ENCODE data around the gene CFI.

CFI gene

DNA sequence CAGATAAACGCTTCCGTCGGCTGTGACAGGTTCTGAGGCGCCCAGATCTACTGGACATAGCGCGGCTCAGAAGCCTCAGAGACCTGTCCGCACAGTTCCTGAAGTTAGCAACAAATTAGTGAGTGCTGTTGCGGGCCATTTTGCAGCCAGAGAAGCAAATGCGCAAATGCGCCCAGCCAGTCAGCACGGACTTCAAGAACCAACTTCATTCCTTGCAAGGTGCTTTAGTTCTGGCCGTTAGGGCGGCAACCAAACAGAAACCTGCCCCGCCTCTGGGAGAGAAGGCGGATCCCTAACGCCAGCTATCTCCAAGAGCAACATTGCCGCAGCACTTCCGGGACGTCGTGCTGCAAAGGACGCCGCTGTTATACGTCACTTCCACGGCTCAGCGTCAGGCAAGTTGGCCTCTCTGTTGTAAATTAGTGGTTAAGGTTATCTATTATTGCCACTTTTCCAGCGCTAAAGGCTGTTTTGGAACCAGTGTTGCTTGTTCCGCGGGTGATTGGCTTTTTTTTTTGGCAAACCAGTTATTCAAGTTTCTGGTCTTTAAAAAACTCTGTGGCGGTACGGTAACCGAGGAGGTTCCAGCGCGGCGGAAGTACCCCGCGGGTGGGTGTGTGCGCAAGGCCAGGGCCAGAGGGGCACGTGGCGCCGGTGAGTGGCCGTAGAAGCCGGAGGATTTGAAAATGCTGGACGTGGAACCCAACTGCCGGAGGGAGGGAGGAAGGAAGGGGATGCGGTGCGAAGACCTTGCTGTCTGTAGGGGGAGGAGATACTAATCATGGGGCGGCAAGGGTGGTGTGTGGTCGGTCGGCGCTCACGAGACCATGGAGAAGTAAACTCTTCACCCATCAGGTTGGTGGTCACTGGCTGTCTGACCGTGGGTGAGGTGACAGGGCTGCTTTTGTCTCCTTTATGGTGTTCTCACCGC is 13.6 kb upstream of the CFI start, which contains the start of gene GAR1:
TSS of gene GAR1 (plus strand) at position 612 of the 931 bp plus-strand sequence. CDS start 403 bp downstream, outside the sequence.
- TF ChIP-seq GATA3 (IDR thresholded peaks at IDR 0.05; ENCODE audit: low read depth, low read length), result no peak
- peak; percentile 14; the same call in 1 of the 2 replicates for TF ChIP-seq GATA2 (IDR thresholded peaks at IDR 0.05; ENCODE audit: low read depth, low read length)

DNA sequence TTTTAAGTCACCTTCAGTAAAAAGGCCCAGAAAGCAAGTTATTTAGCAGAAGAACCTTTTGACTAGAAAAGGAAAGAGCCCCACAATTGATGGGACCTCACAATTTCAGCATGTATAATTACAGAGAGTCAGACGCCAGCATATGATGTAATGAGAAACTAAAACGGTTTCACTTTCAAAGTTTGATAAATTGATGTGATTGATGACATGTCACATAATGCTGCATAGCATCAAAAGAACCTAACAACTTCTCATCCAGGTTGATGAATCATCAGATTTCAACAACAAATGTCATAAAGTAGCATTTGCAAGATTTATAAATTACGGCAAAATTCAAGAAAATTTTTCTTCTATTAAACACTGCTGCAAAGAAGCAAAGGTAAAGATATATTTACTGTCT is 9.9 kb upstream of the CFI start:
- TF ChIP-seq GATA2 (IDR thresholded peaks at IDR 0.05; ENCODE audit: low read depth, low read length), result no peak
- TF ChIP-seq GATA3 (IDR thresholded peaks at IDR 0.05; ENCODE audit: low read depth, low read length), result no peak

DNA sequence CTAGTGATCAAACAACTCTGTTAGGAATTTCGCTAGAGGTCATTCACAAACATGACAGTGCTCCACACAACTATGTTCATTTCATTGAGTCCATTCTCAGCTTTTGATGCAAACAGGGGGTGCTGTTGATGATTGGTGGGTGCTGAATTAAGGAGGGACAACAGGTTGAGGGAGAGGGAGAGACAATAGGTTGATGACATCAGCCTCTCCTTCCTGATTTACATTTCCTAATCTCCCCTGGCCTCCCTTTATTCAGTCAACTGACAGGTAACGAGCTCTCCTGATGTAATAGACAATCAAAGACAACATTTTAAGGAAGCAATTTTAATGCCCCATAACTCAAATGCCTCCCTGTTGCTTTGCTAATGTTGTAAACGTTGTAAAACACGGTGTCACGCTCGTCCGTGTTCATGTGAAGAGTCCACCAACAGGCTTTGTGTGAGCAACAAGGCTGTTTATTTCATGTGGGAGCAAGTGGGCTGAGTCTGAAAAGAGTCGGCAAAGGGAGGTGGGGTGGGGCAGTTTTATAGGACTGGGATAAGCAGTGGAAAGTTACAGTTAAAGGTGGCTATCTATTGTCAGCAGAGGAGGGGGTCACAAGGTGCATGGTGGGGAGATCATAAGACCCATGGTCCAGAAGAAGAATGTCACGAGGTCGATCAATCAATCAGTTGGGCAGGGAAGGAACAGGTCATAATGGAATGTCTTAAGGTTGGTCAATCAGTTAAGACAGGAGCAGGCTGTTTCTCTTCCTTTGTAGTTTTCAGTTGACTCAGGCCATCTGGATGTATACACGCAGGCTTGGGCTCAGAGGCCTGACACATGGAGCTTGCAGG is 9.0 kb upstream of the CFI start:
- TF ChIP-seq GATA2 (IDR thresholded peaks at IDR 0.05; ENCODE audit: low read depth, low read length), result no peak

DNA sequence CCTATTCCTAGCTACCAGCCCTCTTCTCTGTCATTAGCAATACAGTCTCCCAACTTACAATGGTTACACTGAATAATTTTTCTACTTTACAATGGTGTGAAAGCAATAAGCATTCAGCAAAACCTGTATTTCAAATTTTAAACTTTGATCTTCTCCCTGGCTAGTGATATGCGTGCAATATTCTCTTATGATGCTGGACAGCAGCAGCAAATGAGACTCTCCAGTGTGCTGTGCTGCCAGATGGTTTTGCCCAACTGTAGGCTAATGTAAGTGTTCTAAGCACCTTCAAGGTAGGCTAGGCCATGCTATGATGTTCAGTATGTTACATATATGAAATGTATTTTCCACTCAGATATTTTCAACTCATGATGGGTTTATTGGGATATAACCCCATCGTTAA is 7.9 kb upstream of the CFI start:
- TF ChIP-seq GATA3 (IDR thresholded peaks at IDR 0.05; ENCODE audit: low read depth, low read length), result no peak
- TF ChIP-seq GATA2 (IDR thresholded peaks at IDR 0.05; ENCODE audit: low read depth, low read length), result no peak

DNA sequence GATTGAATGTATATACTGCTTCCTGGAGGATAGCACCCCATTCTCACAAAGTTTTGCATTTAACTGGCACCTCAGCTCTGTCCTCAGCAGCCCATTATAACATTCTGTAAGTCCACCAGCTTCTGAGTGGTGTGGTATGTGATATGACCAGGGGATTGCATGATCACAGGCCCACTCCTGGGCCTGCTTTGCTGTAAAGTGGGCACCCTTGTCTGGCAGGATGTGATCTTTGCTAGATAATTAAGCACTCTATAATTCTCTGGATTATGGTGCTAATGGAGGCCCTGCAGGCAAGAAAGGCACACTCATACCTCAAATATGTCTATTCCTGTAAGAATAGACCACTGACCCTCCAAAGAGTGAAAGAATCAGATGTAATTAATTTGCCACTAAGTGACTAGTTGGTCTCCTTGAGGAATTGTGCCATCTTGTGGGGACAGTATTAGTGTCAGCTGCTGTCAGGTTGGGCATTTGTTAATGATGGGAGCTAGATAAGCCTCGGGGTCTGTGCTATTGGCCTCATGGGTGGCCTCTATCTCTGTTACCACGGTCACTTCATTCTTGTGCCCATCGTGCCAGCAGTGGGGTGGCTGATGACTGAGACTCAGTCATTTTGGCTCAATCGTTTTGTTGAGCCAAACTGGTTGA is 2.2 kb upstream of the CFI start:
- TF ChIP-seq GATA2 (IDR thresholded peaks at IDR 0.05; ENCODE audit: low read depth, low read length) (peak; percentile 68), GATA3 (IDR thresholded peaks at IDR 0.05; ENCODE audit: low read depth, low read length) (peak; percentile 23; the same call in 1 of the 2 replicates)

DNA sequence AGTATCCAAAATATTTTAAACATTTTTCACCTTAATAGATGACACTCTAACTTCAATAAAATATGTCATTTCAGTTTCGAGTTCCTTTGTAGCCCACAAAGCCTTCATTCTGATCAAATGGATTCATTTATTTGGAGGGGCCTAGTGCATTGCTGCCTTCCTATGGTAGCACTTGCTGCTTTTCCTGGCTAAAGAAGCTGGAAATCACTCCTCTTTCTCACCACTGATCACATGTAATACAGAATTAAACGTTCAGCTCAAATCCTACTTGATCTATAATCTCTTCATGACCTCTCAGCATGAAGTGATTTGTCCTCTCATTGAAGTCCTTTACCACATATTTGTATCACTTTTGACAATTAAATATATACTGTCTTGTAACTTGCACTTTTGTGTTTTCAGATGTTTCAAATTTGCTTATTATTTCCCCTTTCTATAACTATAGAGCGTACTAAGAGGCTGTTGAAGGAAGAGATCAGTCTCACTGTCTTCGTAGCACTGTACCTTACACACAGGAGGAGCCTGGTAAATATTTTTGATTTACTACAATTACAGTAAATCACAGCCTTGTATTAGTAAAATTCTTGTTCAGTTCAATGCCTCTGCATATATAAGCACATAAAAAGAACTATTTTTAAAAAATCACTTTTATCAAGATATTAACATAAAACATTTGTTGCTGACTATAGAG is 555 bp downstream of the CFI start:
- TF ChIP-seq GATA3 (IDR thresholded peaks at IDR 0.05; ENCODE audit: low read depth, low read length) (no peak), GATA2 (IDR thresholded peaks at IDR 0.05; ENCODE audit: low read depth, low read length) (no peak)

DNA sequence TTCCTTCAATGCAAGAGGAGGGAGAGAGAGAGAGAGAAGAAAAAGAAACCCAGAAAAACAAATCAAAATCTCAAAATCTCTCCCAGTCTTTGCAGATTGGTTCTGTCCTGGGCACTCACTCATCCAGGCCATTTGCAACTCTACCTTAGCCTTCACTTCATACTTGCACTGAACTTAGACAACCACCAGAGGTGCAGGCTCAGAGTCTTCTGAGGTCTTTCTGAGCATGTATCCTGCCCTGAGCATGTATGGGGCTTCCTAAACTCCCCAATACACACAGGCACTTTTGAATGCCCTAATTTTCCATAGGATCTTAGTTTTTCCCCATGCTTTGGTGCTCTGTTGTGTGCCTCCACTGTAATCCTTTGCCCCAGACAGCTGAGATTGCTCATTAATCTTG is 2.9 kb downstream of the CFI start:
- TF ChIP-seq GATA3 (IDR thresholded peaks at IDR 0.05; ENCODE audit: low read depth, low read length) (no peak), GATA2 (IDR thresholded peaks at IDR 0.05; ENCODE audit: low read depth, low read length) (no peak)

DNA sequence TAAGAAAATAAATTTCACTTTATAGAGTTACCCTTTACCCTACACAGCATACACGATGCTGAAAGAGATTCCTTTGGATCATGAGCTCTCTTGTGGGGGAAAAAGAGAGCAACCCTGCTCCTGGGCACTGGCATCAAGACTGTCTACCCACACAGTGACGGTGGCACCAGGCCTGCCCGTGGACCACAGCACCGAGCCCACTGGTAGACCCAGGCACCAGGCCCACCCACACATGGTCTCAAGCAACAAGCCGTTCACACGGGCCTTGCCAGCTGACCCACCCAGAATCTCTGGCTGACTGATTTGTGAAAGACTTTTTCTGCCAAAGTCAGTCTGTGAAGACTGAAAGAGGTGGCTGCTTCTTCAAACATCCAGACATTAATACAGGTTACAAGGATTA is 6.7 kb downstream of the CFI start:
- TF ChIP-seq GATA3 (IDR thresholded peaks at IDR 0.05; ENCODE audit: low read depth, low read length) (no peak), GATA2 (IDR thresholded peaks at IDR 0.05; ENCODE audit: low read depth, low read length) (no peak)

DNA sequence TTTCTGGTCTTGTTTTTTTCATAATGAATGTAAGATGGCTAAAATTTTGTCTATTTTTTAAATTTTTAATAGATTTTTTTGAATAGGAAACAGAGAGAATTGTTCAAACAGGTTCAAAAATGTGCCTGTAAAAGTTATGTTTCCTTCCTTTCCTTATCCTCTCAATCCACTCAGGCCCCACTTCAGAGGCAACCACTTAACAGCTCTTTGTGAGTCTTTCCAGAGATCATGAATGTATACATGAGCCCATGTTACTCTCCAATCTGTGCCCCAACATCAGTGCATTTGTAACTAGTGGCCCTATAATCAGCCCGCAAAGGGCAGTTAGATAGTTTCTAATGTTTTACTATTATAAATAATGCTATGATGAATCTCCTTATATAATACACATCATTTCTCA is 14.0 kb downstream of the CFI start:
- no peak for TF ChIP-seq GATA2 (IDR thresholded peaks at IDR 0.05; ENCODE audit: low read depth, low read length)
- TF ChIP-seq GATA3 (IDR thresholded peaks at IDR 0.05; ENCODE audit: low read depth, low read length), result no peak

DNA sequence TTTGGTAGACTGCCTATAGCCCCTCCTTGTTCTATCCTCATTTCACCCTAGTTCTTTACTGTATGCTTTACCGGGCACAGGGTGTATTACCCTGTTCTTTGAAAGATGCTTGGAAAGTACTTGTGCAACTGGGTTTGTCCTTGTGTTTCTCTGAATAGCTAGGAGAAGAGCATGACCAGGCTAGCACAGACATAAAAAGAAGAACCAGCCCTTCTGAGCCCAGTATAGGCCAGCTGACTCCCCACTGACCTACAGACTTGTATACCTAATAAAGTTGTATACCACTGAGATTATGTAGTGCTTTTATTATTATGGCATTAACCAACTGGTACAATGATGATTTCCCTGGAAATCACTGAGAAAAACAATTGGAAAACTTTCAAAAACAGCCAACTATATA is 15.0 kb downstream of the CFI start:
- no peak for TF ChIP-seq GATA2 (IDR thresholded peaks at IDR 0.05; ENCODE audit: low read depth, low read length)
- TF ChIP-seq GATA3 (IDR thresholded peaks at IDR 0.05; ENCODE audit: low read depth, low read length), result no peak

DNA sequence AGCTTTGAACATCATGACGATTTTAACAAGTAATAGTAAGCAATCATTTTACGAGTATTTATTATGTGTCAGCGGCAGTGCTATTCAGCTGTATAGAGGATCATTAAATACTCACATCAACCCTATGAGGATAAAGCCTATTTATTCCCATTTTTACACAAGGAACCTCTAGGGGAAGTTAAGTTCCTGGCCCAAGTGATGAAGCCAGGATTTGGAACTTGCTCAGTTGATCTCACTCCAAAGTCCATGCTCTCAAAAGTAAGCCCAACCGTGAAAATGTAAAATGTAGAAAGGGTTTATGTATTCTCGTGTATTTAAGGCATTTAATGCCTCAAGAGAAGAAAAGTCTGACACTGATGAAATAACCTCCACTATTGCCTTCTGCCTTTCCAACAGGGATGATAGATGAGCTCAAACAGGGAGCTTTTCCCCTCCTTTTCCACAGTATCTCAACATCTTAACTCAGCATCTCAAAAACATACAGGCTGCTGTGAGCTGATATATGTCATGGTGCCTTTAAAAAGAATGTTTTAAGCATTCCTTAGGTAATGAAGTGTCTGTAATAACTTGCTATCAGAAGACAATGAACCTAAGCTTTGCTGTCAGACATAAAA is 36.9 kb downstream of the CFI start:
- TF ChIP-seq GATA2 (IDR thresholded peaks at IDR 0.05; ENCODE audit: low read depth, low read length) (no peak), GATA3 (IDR thresholded peaks at IDR 0.05; ENCODE audit: low read depth, low read length) (no peak)

DNA sequence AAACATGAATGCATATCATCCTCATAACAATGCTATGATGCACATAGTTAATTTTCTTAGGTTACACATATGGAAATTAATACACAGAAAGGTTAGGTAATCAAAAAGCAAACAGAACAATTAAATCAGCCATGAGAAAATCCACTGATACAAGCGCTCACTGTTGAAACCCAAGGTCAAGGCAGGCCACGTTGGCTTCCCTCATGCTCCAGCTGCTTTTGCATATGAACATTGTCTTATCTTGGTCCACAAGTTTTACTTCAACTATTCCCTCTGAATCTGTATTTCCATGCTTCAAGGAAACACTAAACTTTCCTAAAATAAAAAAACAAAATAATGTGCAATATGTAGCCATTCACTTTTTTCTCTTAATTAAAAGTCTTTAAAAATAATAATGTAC is 37.4 kb downstream of the CFI start:
- TF ChIP-seq GATA3 (IDR thresholded peaks at IDR 0.05; ENCODE audit: low read depth, low read length) (no peak), GATA2 (IDR thresholded peaks at IDR 0.05; ENCODE audit: low read depth, low read length) (no peak)

DNA sequence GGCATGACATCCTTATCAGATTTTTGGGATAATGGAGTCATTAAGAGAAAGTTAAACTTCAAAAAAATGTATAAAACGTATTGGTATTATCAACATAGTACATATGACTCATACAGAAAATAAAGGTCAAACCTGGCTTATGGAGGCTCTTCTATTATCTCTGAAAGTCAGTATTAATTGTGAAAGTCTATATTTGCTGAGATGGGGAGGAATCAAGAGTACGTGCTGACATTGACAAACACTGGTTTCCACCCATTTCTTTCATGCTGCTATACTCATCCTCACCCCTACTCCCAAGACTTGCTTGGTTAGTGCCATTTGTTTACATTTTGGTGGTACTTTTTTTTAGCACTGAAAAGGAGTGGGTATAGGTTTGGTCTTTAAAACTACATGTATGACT is 41.1 kb downstream of the CFI start:
- no peak for TF ChIP-seq GATA2 (IDR thresholded peaks at IDR 0.05; ENCODE audit: low read depth, low read length)

All from SH-SY5Y (cell line).